ENCODE results near the gene TRIM47.

TRIM47 gene

GRCh38 chr17:75845058-75845711, 33.2 kb downstream of the TRIM47 start:
- peak; percentile 62 for DNase-seq

GRCh38 chr17:75844530-75845057, 33.8 kb downstream of the TRIM47 start:
- no peak for DNase-seq

DNA sequence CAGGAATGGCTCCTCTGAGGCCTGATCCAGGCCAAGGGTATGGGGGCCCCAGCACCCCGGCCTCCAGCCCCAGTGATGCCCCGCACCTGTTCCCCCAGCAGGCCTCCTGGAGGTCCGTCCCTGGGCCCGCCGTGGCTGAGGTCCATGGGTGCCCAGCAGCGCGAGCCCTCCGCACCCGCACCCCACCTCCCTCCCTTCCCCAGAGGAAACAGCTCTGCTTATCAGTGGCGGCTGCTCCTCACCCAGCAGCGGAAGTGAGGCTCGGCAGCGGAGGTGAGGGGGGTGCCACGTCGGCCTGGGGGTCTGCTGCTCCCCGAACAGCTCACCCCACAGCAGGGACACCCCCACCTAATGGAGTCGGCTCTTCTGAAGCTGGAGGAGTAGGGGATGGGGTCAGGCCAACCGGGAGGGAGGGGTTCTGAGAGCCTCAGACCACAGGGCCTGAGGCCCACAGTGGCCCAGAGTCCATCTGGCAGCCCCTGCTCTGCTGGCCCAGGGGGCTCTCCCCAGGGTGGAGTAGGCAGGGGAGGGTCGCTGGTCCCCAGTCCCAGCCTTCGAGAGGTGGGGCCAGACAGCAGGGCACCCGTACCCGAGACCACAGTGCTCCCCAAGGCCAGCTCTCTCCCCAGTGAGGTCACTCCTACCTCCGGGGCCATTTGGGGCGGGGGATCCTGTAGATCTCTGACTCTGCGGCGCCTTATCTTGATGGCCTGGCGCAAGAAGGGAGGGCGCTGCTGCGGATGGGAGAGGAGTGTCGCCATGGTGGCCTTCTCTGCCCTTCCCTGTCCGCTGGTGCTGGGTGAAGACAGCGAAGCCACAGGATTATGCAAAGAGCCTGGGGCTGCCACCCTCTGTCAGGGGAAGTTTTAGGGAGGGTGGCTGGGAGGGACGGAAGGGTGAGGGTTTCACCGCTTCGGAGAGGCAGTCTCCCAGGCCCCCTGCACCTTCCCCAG, 34.5 kb downstream of the TRIM47 start, which contains the start of gene UNC13D:
Gene UNC13D, minus strand, starts transcription at position 828 of the 953 bp plus-strand sequence. Its CDS starts 67 bp downstream, at position 761.
- DNase-seq: peak; percentile 58

DNA sequence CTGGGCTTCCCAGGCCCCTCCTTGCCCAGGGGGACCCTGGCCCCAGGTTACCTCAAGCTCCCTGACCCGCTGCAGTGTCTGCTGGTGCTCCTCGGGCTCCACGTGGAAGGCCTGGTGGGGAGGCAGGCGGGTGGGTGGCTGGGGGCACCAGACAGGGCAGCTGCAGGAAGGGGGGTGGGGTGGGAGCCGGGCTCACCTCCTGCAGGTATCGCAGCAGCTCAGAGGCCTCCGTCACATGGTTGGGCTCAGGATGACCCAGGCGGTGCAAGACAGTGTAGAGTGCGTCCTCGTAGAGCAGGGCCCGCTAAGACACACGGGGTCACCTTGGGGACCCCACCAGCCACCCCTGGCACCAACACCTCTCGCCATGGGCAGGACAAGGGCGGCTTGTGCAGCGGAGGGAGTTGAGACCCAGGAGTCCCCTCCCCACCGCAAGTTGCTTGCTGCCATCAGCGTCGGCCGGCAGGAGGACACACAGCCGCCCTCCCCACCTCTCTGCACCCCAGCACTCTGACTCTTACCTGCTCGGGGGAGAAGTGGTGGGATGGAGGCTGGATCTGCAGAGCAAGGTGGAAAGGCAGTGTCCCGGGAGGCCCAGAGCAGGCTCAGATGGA, 35.3 kb downstream of the TRIM47 start:
- peak; percentile 25 for DNase-seq

DNA sequence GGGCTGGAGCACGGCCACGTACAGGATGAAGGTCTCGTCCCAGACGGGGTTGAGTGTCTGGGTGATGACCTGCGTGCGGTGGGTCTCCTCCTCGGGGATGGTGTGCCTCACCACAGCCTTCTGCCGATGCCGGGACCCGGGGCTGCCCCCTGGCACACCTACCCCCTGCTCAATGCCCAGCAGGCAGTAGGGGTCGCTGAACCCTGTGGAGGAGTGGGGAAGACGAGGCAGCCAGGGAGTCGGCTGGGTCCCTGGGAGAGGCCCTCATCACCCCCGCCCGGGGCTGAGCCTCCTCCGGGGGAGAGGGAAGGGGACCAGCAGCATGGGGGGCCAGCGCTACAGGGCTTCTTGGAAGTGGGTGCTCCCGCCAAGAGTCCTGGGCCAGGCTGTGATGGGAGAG, 36.0 kb downstream of the TRIM47 start:
- no peak for DNase-seq

DNA sequence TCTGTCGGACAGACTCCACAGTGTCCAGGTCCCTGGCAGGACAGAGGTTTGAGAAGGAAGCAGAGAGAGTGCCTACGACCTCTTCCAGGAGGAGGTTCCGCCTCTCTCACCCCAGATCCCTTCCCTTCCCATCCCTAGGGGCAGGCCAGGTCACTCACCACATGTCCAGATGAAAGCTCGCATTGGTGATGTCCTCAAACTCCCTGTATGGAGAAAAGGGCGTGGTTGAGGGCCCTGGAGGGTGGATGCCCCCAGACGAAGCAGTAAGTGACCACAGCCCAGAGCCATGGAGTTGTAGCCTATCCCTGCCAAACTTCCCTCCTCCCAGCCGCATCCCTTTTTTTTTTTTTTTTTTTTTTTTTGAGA, 37.6 kb downstream of the TRIM47 start:
- no peak for DNase-seq

- DNase-seq: no peak
Measured at GRCh38 chr17:75839942-75840798, 38.2 kb downstream of the TRIM47 start.

GRCh38 chr17:75838410-75838809, 40.0 kb downstream of the TRIM47 start:
- no peak for DNase-seq

- DNase-seq: no peak
Measured at GRCh38 chr17:75837899-75838298, 40.5 kb downstream of the TRIM47 start.

DNA sequence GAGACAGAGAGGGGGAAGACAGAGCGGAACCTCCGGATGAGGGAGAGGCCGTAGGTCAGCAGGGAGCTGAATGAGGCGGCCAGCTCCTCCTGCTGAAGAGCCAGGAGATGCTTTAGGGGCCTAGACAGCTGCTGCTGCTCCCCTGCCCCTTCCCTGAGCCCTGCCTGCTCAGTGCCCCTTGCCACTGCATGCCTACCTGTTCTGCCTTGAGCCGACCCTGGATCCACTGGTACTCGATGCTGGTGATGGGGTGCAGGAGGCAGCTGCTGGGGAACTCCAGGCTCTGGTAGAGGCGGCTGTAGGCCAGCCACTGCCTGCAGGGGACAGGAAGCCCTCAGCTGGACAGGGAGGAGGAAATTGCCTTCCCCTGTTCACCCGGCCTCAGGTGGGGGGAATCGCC, 41.8 kb downstream of the TRIM47 start:
- DNase-seq: no peak

- DNase-seq: no peak
Measured at GRCh38 chr17:75835654-75835987, 42.8 kb downstream of the TRIM47 start.

GRCh38 chr17:75834928-75835653, 43.3 kb downstream of the TRIM47 start:
- no peak for DNase-seq

DNA sequence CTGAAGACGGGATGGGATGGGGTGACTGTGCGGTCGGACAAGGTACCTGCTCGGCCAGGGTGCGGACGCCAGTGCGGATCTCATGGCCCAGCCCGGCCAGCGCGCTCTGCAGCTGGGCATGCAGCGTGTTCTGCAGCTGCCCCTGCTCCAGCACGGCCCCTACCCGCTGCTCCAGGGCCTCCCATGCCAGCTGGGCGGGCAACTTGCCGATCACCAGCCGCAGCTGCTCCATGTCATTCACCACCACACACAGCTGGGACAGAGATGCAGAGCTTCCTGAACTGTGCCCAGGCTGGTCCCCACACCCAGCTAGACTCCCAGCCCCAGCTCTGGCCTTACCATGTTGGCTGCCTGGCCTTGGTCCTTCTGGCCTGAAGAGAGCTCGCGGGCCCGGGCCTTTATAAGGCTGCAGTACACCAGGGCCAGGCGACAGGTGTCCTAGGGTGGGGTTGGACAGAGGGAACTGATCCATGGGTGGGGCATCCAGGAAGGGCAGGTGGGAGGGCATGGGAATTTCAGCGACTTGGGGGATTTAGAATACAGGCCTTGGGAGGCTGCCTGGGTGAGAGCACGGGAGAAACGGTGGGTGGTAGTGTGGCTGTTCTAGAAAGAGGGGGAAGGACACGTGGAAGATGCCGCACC, 44.0 kb downstream of the TRIM47 start:
- no peak for DNase-seq

DNA sequence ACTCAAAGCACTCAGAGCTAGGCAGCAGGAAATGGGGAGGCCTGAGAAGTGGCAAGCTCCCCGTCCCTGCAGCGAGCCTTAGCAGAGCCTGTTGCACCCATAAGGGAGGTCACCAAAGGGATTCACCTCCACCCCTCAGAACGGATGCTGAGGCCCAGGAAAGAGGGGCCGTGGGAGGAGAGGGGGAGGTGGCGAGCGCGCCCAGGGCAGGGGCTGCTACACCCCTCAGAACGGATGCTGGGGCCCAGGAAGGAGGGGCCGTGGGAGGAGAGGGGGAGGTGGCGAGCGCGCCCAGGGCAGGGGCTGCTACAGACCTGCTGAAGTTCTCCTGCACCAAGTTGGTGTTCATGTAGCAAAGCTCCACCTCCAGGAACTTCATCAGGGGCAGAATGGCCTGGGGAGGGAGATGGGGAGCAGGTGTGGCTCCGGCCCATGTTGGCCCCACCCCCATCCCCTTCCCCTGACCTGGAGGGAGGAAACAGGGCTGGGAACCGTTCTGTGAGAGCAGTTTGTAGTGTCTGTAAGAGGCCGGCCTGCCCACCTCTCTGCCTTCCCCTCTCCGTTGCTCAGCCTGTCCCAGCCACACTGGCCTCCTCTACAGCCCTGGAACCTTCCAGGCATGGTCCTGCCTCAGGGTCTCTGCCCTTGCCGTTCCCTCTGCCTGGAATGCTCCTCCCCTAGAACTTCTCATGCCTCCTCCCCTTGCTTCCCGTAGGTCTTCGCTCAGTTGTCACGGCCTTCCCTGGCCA, 45.6 kb downstream of the TRIM47 start:
- DNase-seq: no peak

GRCh38 chr17:75832164-75832651, 46.2 kb downstream of the TRIM47 start:
- no peak for DNase-seq

- no peak for DNase-seq
Measured at GRCh38 chr17:75831032-75831571, 47.3 kb downstream of the TRIM47 start.

- DNase-seq: peak; percentile 43
Measured at GRCh38 chr17:75830164-75831031, 48.0 kb downstream of the TRIM47 start.

- DNase-seq: no peak
Measured at GRCh38 chr17:75829747-75830146, 48.6 kb downstream of the TRIM47 start.

DNA sequence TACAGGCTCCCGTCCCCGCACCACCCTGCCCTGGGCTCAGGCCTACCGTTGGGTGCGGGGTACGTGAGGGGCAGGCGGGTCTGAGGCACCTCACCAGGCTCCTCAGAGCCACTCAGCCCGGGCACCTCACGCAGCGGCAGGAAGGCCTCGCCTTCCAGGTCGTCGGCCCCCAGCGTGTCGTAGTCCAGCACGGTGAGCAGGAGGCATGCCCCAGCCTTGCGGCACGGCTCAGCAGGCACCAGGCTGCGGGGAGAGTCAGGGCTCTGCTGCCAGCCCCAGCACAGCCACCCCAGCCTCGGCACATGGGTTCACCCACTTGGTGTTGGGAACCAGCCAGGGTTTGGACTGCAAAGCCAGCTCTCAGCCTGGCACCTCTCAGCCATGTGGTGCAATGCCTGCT, 49.6 kb downstream of the TRIM47 start:
- no peak for DNase-seq
